HG03108 (cell line): ENCODE results near the gene KRT34.
"Not testable (repeated sequence)": the region's sequence is repeated elsewhere in the genome, so short reads cannot be mapped to it uniquely, and the experiment has no call there.

Experiments used
- ATAC-seq: cut with Tn5 transposase; IDR thresholded peaks from one replicate; pipeline ENCODE4 v1.9.1; 2021; ENCODE audit warnings: moderate library complexity; ENCODE audit not compliant: unreplicated experiment

KRT34 gene

DNA sequence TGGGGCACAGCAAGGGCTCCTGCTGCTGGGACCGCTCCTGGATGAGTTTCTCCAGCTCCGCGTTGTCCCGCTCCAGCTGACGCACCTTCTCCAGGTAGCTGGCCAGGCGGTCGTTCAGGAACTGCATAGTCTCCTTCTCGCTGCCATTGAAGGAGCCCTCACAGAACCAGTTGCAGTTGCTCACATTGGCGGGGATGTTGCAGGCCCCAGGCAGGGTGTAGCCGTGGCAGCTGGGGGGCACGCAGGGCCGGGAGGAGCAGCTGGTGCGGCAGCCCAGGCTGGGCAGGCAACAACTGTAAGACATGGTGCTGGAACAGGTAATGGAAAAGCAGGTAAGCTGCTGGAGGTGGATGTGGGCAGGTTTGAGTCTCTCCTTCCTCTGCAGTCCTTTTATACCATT is at the start of gene KRT34:
KRT34 (minus strand) TSS at position 364 of the 400 bp plus-strand sequence; CDS start at position 304, 60 bp downstream.
- ATAC-seq: not testable (repeated sequence)

DNA sequence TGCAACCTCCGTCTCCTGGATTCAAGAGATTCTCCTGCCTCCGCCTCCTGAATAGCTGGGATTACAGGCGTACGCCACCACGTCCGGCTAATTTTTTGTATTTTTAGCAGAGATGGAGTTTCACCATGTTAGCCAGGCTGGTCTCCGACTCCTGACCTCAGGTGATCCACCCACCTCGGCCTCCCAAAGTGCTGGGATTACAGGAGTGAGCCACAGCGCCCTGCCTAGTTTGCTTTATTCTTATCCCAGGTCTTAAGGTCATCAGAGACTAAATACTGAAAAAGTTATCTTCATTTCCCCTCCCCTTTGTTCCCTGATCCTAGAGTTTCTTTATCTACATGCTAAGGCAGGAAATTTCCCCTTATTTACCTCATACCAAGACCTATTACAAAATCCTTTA is 48.3 kb upstream of the KRT34 start:
- ATAC-seq: not testable (repeated sequence)

GRCh38 chr17:41429667-41430066 is 47.6 kb upstream of the KRT34 start:
- ATAC-seq: no peak

GRCh38 chr17:41428591-41429291 is 46.6 kb upstream of the KRT34 start:
- no peak for ATAC-seq

- ATAC-seq: no peak
These were observed 42.1 kb upstream of the KRT34 start, which contains the start of gene KRT37 for GRCh38 chr17:41424111-41424635. Gene KRT37 (minus strand): TSS chr17:41424585. CDS start chr17:41424523, 62 bp downstream.

DNA sequence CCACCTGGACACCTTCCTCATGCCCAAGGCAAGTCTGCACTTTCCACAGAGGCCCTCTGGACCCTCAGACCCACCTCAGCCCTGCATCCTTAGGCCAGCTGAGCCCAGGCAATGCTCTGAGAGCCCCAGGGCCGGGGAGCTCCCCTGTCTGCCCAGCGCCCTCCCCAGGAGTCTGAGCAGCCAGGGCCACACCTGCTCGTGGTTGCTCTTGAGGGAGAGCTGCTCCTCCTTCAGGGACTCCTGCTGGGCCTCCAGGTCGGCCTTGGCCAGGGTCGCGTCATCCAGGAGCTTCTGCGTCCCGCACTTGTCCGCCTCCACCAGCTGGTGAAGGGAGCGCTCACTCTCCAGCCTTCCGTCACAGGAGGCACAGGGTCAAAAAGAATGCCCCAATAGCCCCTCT is 40.5 kb upstream of the KRT34 start:
- ATAC-seq: not testable (repeated sequence)

- ATAC-seq: no peak
These were observed 39.5 kb upstream of the KRT34 start for GRCh38 chr17:41421617-41422016.

- ATAC-seq: no peak
These were observed 39.0 kb upstream of the KRT34 start for GRCh38 chr17:41421116-41421515.

DNA sequence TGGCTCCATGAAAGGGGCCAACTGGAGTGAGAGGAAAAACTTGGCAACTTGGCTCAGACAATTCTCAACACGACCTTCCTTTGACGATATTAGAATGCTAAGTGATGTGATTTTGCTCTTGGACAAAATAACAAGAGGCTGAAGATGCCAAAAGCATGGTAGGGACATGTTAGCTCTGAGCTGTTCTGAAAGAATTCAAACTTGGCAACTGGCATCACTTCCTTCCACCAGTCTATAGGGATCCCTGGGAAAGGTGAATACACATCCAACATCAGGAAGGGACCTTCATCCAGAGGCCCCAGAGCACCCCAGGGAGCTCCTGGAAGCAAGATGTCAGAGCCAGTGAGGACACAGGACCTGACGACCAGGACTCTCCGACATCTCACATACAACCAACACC is 38.0 kb upstream of the KRT34 start:
- ATAC-seq: no peak

GRCh38 chr17:41419716-41420115 is 37.6 kb upstream of the KRT34 start:
- ATAC-seq: no peak

DNA sequence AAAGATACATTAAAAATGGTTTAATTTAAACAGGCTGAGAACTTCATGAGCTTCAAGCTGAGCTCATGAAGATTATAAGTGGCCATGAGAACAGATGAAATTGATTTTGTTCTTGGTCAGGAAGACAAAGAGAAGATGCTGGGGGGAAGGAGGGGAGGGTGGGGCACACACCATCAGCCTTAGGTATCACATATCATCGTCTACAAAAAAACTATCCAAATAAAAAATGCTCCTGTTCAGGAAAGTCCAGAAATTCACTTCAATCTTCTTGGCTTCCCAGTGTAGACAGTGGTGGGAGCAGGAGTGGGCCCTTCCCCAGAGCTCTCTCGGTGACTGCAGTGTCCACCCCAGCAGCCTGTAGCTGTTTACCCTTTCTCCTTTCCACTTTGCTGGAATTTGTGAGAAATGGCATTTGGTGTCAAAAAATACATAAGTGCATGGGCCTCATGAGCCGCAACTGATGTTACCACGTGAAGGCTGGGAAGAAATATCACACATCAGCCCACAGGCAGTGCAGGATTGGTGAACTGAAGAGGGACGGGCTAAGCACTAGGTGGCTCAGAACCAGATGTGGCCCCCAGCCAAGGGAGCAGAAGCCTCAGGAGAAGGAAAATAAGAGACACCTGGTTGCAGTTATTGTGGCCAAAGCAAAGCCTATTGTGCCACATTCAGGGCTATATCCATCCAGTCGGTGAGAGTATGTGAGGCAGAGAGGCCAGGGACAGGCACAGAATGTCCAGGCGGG is 36.2 kb upstream of the KRT34 start:
- ATAC-seq: no peak

- no peak for ATAC-seq
These were observed 35.5 kb upstream of the KRT34 start for GRCh38 chr17:41417576-41418015.

- ATAC-seq: no peak
These were observed 35.0 kb upstream of the KRT34 start for GRCh38 chr17:41417127-41417526.

GRCh38 chr17:41416479-41416878 is 34.4 kb upstream of the KRT34 start:
- no peak for ATAC-seq

GRCh38 chr17:41415833-41416335 is 33.8 kb upstream of the KRT34 start:
- no peak for ATAC-seq

GRCh38 chr17:41415411-41415810 is 33.3 kb upstream of the KRT34 start:
- no peak for ATAC-seq

DNA sequence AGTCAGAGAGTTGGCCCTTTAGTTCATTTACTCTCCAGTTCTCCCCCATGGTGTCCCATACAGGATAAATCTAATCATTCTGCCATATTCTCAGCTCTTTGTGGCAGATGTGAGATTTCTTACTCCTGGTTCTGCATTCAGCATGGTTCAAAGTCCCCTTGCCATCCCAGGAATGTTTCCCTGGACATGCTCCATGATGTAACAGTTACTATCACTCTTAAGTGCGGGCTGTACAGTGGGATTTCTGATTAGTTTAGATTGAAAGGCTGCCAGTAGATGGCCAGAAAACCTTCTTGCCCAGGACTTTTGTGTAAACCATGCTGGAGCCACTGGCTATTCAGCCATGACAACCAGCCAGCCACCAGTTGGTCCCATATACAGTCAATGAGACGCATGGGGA is 31.9 kb upstream of the KRT34 start:
- no peak for ATAC-seq

DNA sequence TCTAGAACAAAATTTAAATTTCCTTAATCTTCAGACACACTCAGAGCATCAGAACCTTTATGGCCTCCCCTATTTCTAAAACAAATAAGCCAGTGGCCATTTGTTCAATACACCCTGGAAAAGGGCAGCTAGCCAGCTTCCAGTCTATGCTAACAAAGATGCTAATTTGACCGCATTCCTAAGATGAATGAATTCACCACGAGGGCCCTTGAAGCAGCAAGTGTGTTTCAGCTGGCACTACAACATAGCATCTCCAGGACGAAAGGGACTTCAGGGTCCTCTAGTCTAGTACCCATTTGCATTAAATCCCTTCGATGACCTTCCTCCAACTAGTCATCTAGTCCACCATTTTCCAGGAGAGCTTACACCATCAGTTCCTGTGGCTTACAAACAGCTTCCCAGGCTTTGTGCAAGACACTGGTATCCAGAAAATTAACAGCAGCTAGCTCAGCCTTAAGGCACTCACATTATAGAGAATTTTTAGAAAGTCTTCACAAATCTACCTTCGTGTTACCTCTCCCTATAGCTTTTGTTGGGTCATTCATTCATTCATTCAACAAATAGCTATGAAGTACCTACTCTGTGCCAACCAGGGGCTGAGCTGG is 31.3 kb upstream of the KRT34 start:
- ATAC-seq: no peak

DNA sequence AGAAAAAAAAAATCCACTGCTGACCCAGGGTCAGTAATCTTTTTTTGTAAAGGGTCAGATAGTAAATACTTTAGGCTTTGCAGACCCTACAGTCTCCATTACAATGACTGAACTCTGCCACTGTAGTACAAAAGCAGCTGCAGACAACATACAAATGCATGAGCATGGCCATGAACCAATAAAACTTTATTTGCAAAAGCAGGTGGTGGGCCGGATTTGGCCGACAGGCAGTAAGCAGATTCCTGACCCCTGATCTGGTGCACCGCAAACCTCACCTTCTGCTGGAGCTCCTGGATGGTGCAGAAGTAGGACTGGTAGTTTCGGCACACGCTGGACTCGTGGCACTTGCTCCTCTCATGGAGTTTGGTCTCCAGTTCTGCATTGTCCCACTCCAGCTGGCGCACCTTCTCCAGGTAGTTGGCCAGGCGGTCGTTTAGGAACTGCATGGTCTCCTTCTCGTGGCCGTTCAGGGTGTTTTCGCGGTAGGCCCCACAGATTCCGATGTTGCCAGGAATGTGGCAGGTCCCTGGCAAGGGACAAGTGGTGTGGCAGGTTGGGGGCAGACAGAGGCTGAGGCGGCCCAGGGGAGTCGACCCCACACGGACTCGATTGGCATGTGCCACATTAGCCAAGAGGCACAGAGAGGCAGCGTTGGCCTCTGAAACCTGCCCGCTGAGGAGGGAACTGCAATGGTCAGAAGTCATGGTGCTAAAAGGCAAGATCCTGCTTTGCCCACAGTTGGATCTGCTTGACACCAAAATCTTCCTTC is 29.1 kb upstream of the KRT34 start:
- ATAC-seq: no peak

DNA sequence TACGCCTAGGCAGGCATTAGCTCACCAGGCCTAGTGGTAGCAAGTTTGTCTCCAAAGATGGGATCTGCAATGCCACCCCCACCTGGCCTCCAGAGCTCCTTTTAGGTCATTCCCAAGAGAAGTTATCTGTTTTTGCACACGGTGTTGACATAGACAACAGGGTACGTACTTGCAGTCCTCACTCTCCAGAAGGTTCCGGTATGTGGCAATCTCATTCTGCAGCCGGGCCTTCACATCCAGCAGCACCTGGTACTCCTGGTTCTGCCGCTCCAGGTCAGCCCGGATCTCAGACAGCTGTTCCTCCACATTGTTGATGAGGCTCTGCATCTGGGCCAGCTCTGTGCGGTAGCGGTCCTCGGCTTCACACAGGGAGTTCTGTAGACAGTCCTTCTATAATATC is 25.1 kb upstream of the KRT34 start:
- ATAC-seq: no peak

DNA sequence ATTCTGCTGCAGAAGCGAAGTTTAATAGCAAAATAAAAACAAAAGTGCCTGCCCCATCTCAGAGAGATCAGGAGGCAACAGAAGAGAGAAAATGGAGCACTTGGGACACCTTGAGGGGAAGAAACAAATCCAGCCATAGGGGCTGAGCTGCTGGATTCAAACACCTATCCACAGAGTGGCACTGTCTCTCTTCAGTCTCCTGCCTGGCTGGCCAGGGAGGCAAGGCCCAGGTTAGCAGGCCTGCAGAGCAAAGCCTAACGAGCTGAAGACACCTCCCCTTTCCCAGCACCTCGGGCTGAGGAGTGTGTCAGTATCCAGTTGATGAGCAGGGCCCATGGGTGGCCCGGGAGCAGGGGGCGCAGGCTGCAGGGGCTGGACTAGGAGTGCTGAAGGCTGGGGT is 24.1 kb upstream of the KRT34 start:
- no peak for ATAC-seq
